ENCODE results near the gene ATP5F1A.
"Not testable (repeated sequence)": the region's sequence is repeated elsewhere in the genome, so short reads cannot be mapped to it uniquely, and the experiment has no call there.

Gene ATP5F1A

GRCh38 chr18:46060359-46060841 is 37.7 kb downstream of the ATP5F1A start:
- no peak for DNase-seq (ENCODE audit: low read depth, low spot score)
- no peak for TF ChIP-seq EZH2 (IDR thresholded peaks at IDR 0.05)
- no peaks in the 10 kb centered on the region for H3K36me3 ChIP-seq (ENCODE audit: insufficient read depth, low read length)
- H3K9ac ChIP-seq (ENCODE audit: insufficient read length): no peak overlapping the region
- H3K9me3 ChIP-seq (ENCODE audit: low read depth, low read length): no peaks in the 10 kb centered on the region
- H3K27ac ChIP-seq: no peak overlapping the region
- H3K4me3 ChIP-seq: no peak overlapping the region

- no peak overlapping the region for H3K4me3 ChIP-seq
- H3K9me3 ChIP-seq (ENCODE audit: low read depth, low read length): no peaks in the 10 kb centered on the region
- no peak overlapping the region for H3K9ac ChIP-seq (ENCODE audit: insufficient read length)
- TF ChIP-seq EZH2 (IDR thresholded peaks at IDR 0.05): no peak
- TF ChIP-seq FOXP2 (optimal IDR thresholded peaks at IDR 0.05; ENCODE audit: control extremely low read depth, extremely low read length, insufficient read depth): no peak
- no peak for TF ChIP-seq POLR2AphosphoS5 (IDR thresholded peaks at IDR 0.05; ENCODE audit: borderline replicate concordance, low read depth, low read length)
- DNase-seq (ENCODE audit: low read depth, low spot score): no peak
- H3K36me3 ChIP-seq (ENCODE audit: insufficient read depth, low read length): no peaks in the 10 kb centered on the region
- H3K27ac ChIP-seq: no peak overlapping the region
These were observed 42.3 kb downstream of the ATP5F1A start for GRCh38 chr18:46055838-46056230.

DNA sequence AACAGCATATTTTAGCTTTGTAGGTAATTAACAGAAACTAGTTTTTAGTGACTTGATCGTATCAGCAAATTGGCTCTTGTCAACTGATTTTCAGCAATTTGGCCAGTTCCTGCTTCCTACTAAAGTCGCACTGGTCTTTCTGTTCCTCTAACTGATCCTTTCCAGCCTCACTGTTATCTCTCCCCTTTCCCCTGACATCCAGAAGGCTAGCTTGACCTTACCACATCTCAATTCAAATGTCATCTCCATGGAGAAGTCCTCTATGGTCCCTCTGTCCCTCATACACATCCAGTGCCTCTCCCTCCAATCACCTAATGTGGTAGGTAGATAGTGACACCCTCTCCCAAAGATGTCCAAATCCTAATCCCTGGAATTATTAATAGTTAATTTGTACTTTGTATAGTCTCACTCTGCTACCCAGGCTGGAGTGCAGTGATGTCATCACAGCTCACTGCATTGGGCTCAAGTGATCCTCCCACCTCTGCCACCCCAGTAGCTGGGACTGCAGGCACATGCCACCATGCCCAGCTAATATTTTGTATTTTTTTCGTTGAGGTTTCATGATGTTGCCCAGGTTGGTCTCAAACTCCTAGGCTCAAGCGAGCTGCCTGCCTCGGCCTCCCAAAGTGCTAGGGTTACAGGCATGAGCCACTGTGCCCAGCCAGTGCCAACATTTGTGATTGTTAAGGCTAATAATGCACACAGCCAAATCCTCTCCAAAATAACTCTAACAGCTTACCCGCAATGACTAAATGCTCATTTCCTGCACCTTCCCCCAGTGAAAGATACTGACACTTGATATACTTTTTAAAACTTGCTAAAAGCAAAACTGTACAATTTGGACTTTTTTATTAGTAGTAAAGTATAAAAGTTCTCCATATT is 42.9 kb downstream of the ATP5F1A start:
- no peak overlapping the region for H3K27ac ChIP-seq

DNA sequence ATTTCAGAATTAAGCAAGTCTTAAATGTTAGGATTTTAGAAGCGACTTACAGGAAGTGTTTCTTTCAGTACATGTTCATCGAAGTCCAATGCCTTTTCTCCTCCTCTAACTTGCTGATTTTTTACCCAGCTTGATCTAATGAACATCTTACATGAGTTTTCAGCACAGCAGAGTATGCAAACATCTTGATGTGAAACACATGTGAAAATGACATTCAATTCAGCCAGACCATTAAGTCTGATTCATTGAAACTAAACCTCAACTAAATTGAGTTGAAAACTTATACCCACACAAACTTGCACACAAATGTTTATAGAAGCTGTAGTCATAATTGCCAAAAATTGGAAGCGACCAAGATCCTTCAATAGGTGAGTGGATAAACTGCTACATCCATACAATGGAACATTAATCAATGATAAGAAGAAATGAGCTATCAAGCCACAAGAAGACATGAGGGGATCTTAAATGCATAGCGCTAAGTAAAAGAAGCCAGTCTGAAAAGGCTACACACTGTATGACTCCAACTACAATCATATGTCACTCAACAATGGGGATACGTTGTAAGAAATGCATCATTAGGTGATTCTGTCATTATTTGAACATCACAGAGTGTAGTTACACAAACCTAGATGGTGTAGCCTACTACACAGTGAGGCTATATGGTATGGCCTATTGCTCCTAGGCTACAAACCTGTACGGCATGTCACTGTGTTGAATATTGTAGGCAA is 44.6 kb downstream of the ATP5F1A start:
- Histone ChIP-seq H3K27ac (no peak overlapping the region), H3K9me3 (ENCODE audit: low read depth, low read length) (no peaks in the 10 kb centered on the region), H3K4me3 (no peak overlapping the region), H3K36me3 (ENCODE audit: insufficient read depth, low read length) (no peaks in the 10 kb centered on the region), H3K9ac (ENCODE audit: insufficient read length) (no peak overlapping the region)
- TF ChIP-seq POLR2AphosphoS5 (IDR thresholded peaks at IDR 0.05; ENCODE audit: borderline replicate concordance, low read depth, low read length) (no peak), EZH2 (IDR thresholded peaks at IDR 0.05) (no peak), FOXP2 (optimal IDR thresholded peaks at IDR 0.05; ENCODE audit: control extremely low read depth, extremely low read length, insufficient read depth) (no peak)
- no peak for DNase-seq (ENCODE audit: low read depth, low spot score)

More for the DNA sequence above, 42.9 kb downstream of the ATP5F1A start:
- DNase-seq (ENCODE audit: low read depth, low spot score): no peak
- Histone ChIP-seq H3K9me3 (ENCODE audit: low read depth, low read length) (no peaks in the 10 kb centered on the region), H3K4me3 (no peak overlapping the region), H3K36me3 (ENCODE audit: insufficient read depth, low read length) (no peaks in the 10 kb centered on the region), H3K9ac (ENCODE audit: insufficient read length) (no peak overlapping the region)
- TF ChIP-seq POLR2AphosphoS5 (IDR thresholded peaks at IDR 0.05; ENCODE audit: borderline replicate concordance, low read depth, low read length) (no peak), EZH2 (IDR thresholded peaks at IDR 0.05) (no peak), FOXP2 (optimal IDR thresholded peaks at IDR 0.05; ENCODE audit: control extremely low read depth, extremely low read length, insufficient read depth) (no peak)

DNA sequence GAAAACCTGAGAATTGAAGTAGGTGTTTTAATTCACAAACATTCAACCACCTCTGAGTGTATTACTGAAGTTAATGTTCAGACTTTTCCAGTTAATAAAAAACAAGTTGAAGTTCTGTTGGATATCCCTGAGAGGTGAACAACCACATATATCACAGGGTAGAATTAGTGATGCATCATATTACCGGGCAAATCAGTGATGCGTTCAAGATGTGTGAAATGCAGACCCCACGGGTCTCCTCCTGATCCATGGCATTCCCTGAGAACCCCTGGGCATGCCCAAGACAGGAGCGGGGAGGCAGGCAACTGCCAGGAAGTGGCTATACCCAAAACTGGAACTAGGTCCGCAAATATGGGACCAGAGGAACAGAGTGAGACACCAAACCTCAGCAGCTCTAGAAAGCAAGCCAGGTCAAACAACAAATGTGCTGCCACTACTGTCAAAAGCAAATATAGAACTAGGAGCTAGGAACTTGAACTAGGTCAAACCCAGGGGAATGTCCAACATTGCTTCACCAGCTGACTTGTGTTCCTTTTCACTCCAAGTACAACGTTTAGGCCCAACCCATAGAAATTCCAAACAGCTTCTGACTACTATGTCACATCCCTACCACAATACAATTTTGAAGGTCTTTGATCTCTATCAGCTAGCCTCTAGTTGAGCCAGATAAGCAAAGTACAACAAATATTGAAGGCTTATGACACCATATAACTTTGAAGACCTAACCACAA is 46.2 kb downstream of the ATP5F1A start:
- H3K9ac ChIP-seq (ENCODE audit: insufficient read length): no peak overlapping the region
- DNase-seq (ENCODE audit: low read depth, low spot score): no peak
- H3K9me3 ChIP-seq (ENCODE audit: low read depth, low read length): no peaks in the 10 kb centered on the region
- no peak for TF ChIP-seq EZH2 (IDR thresholded peaks at IDR 0.05)
- no peak for TF ChIP-seq FOXP2 (optimal IDR thresholded peaks at IDR 0.05; ENCODE audit: control extremely low read depth, extremely low read length, insufficient read depth)
- H3K27ac ChIP-seq: no peak overlapping the region
- H3K4me3 ChIP-seq: no peak overlapping the region
- no peaks in the 10 kb centered on the region for H3K36me3 ChIP-seq (ENCODE audit: insufficient read depth, low read length)

DNA sequence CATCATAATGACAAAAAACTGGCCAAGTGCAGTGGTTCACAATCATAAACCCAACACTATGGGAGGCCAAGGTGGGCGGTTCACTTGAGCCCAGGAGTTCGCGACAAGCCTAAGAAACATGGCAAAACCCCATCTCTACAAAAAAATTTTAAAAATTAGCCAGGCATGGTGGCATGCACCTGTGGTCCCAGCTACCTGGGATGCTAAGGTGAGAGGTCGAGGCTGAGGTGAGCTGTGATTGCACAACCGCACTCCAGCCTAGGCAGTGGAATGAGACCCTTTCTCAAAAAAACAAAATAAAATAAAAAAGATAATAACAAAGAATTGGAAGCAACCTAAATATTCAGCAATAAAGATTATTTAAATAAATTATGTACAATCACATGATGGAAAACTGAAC is 47.8 kb downstream of the ATP5F1A start:
- Histone ChIP-seq H3K36me3 (ENCODE audit: insufficient read depth, low read length) (no peaks in the 10 kb centered on the region), H3K27ac (no peak overlapping the region), H3K4me3 (no peak overlapping the region), H3K9me3 (ENCODE audit: low read depth, low read length) (no peaks in the 10 kb centered on the region), H3K9ac (ENCODE audit: insufficient read length) (no peak overlapping the region)
- TF ChIP-seq EZH2 (IDR thresholded peaks at IDR 0.05): no peak
- no peak for TF ChIP-seq POLR2AphosphoS5 (IDR thresholded peaks at IDR 0.05; ENCODE audit: borderline replicate concordance, low read depth, low read length)
- no peak for TF ChIP-seq FOXP2 (optimal IDR thresholded peaks at IDR 0.05; ENCODE audit: control extremely low read depth, extremely low read length, insufficient read depth)
- DNase-seq (ENCODE audit: low read depth, low spot score): no peak

DNA sequence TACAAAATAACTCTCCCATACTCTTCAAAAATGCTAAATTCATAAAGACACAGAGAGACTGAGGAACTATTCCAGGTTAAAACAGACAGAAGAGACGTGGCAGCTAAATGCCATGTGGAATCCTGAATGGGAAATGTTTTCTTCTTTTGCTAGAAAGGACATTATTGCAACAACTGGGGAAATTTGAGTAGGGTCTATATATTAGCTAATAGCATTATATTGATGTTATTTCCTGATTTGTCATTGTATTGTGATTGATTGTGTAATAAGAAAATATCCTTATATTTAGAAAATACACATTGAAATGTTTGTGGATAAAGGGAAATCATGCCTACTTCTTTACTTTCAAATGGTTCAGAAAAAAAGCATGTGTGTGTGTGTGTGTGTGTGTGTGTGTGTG is 49.5 kb downstream of the ATP5F1A start:
- H3K9ac ChIP-seq (ENCODE audit: insufficient read length): no peak overlapping the region
- no peak overlapping the region for H3K4me3 ChIP-seq
- no peak for TF ChIP-seq POLR2AphosphoS5 (IDR thresholded peaks at IDR 0.05; ENCODE audit: borderline replicate concordance, low read depth, low read length)
- no peak for TF ChIP-seq EZH2 (IDR thresholded peaks at IDR 0.05)
- no peak for TF ChIP-seq FOXP2 (optimal IDR thresholded peaks at IDR 0.05; ENCODE audit: control extremely low read depth, extremely low read length, insufficient read depth)
- H3K36me3 ChIP-seq (ENCODE audit: insufficient read depth, low read length): no peaks in the 10 kb centered on the region
- no peak for DNase-seq (ENCODE audit: low read depth, low spot score)
- no peaks in the 10 kb centered on the region for H3K9me3 ChIP-seq (ENCODE audit: low read depth, low read length)
- H3K27ac ChIP-seq: no peak overlapping the region

- DNase-seq (ENCODE audit: low read depth, low spot score); H3K27ac ChIP-seq; H3K4me3 ChIP-seq; H3K9ac ChIP-seq (ENCODE audit: insufficient read length); H3K9me3 ChIP-seq (ENCODE audit: low read depth, low read length); H3K36me3 ChIP-seq (ENCODE audit: insufficient read depth, low read length): not testable (repeated sequence)
These were observed 50.7 kb downstream of the ATP5F1A start for GRCh38 chr18:46047369-46047768.

Data from SK-N-MC (cell line).